GM12878 (cell line): ENCODE measurements around the gene COL26A1. TPM values are rescaled to one million over a fixed set of nuclear protein-coding genes. Genes with fewer than 3 reads are reported as not detected.

ENCODE experiments used
- ATAC-seq: fragments of 200-7000 bp; cut with Tn5 transposase; 3 replicates; pipeline ENCODE4 v1.9.1; 2020; ENCODE audit warnings: mild to moderate bottlenecking, moderate library complexity
- BruUV-seq: library from RNA; stranded (reverse); fragments of 400-500 nt; replicated peaks from 2 replicates; lab custom pipeline; 2021; lab: Mats Ljungman, UMichigan
- CTCF ChIA-PET: fragments of 300-600 bp; sonication (Branson Sonifier 250); formaldehyde crosslinking; extraction: SDS; loops from one replicate; lab custom pipeline; 2021; ENCODE audit warnings: inconsistent platforms; lab: Yijun Ruan, JAX
- POLR2A ChIA-PET: fragments of 350-600 bp; formaldehyde crosslinking; extraction: SDS; loops from one replicate; lab custom pipeline; 2021; ENCODE audit warnings: inconsistent platforms; lab: Charles Lee
- RAD21 ChIA-PET: fragments of 300-600 bp; sonication (Branson Sonifier 250); formaldehyde crosslinking; loops from one replicate; lab custom pipeline; 2023; ENCODE audit warnings: antibody characterized with exemption; ENCODE audit not compliant: unreplicated experiment; lab: Charles Lee
- SMC1A ChIA-PET: fragments of 300-600 bp; sonication (Branson Sonifier 250); formaldehyde crosslinking; loops from one replicate; lab custom pipeline; 2023; ENCODE audit not compliant: unreplicated experiment, uncharacterized antibody; lab: Charles Lee
- DNase-seq: peaks from one replicate; pipeline ENCODE4 v3.0.0-alpha.2; 2011; ENCODE audit warnings: low read depth, low spot score
- FAIRE-seq: peaks from 3 replicates; lab custom pipeline; 2011; peaks lifted over from hg19 to GRCh38; lab: Jason Lieb, UNC
- H2AFZ ChIP-seq: 2 replicates; pipeline ENCODE4 v1.6.0; 2011; ENCODE audit warnings: low read depth, low read length, control low read depth; ENCODE audit not compliant: control insufficient read depth
- H3K27ac ChIP-seq: 2 replicates; pipeline ENCODE4 v1.5.1; 2011; ENCODE audit warnings: control low read depth; ENCODE audit not compliant: control insufficient read depth, insufficient read depth
- H3K27me3 ChIP-seq, 2 experiments: replicated peaks in 1 of 2; 2 replicates each; pipeline versions ENCODE4 v1.6.0 to v1.6.1; 2011; ENCODE audit warnings: low read length in 1 of 2; ENCODE audit not compliant: control insufficient read depth in 2 of 2, insufficient read depth in 2 of 2
- H3K36me3 ChIP-seq, 2 experiments: 2 replicates each; pipeline ENCODE4 v1.5.1; 2011; ENCODE audit warnings: low read length in 1 of 2; ENCODE audit not compliant: control insufficient read depth in 2 of 2, insufficient read depth in 2 of 2
- H3K4me1 ChIP-seq: 2 replicates; pipeline ENCODE4 v1.6.1; 2011; ENCODE audit warnings: mild to moderate bottlenecking, low read length, moderate library complexity, mixed read lengths; ENCODE audit not compliant: control insufficient read depth, insufficient read depth
- H3K4me2 ChIP-seq: 2 replicates; pipeline ENCODE4 v1.6.0; 2011; ENCODE audit warnings: control low read depth; ENCODE audit not compliant: control insufficient read depth, insufficient read depth
- H3K4me3 ChIP-seq: fragments of 200-600 bp; sonication (generic); 2 replicates; pipeline ENCODE4 v1.5.1; 2016
- H3K79me2 ChIP-seq: 2 replicates; pipeline ENCODE4 v1.6.0; 2011; ENCODE audit warnings: low read length; ENCODE audit not compliant: control insufficient read depth, insufficient read depth
- H3K9ac ChIP-seq: 2 replicates; pipeline ENCODE4 v1.8.0; 2011; ENCODE audit warnings: low read length, control low read depth, mixed read lengths; ENCODE audit not compliant: control insufficient read depth, insufficient read depth
- H3K9me3 ChIP-seq: replicated peaks from 3 replicates; pipeline ENCODE4 v1.5.1; 2011; ENCODE audit warnings: mild to moderate bottlenecking, low read length; ENCODE audit not compliant: control insufficient read depth, insufficient read depth
- H4K20me1 ChIP-seq: 2 replicates; pipeline ENCODE4 v1.6.0; 2011; ENCODE audit not compliant: control insufficient read depth, insufficient read depth
- CBX3 ChIP-seq: fragments of 200-600 bp; sonication (generic); IDR thresholded peaks from 2 replicates; pipeline ENCODE4 v1.6.1; 2016; ENCODE audit warnings: low read depth, borderline replicate concordance
- CHD1 ChIP-seq: IDR thresholded peaks from 2 replicates; pipeline ENCODE4 v1.6.1; 2012; ENCODE audit warnings: low read depth, low read length, improper control_type of control experiment
- CREB1 ChIP-seq: IDR thresholded peaks from 2 replicates; pipeline ENCODE4 v1.6.1; 2012; ENCODE audit warnings: low read depth, mild to moderate bottlenecking, inconsistent platforms
- FOXM1 ChIP-seq: IDR thresholded peaks from 2 replicates; pipeline ENCODE4 v1.6.1; 2012; ENCODE audit warnings: low read depth, mild to moderate bottlenecking, inconsistent platforms, low read length, moderate library complexity
- IKZF1 ChIP-seq: fragments of 450-650 bp; conservative IDR thresholded peaks from 2 replicates; pipeline ENCODE4 v1.6.1; 2017; ENCODE audit warnings: antibody characterized with exemption, mild to moderate bottlenecking
- MYB ChIP-seq: fragments of 150-350 bp; IDR thresholded peaks from 2 replicates; pipeline ENCODE4 v1.6.1; 2014; ENCODE audit warnings: mild to moderate bottlenecking, low read depth, low read length, borderline replicate concordance
- POLR2A ChIP-seq: IDR thresholded peaks from 2 replicates; pipeline ENCODE4 v1.6.1; 2011; ENCODE audit warnings: low read depth, mild to moderate bottlenecking, low read length
- RBBP5 ChIP-seq: fragments of 200-600 bp; sonication (generic); conservative IDR thresholded peaks from 2 replicates; pipeline ENCODE4 v1.6.1; 2016
- RUNX3 ChIP-seq: IDR thresholded peaks from 2 replicates; pipeline ENCODE4 v1.6.1; 2012; ENCODE audit warnings: low read length, inconsistent platforms
- SIX5 ChIP-seq: IDR thresholded peaks from 2 replicates; pipeline ENCODE4 v1.6.1; 2011; ENCODE audit warnings: mild to moderate bottlenecking, low read depth, low read length, moderate library complexity; ENCODE audit not compliant: severe bottlenecking
- TAF1 ChIP-seq: IDR thresholded peaks from 2 replicates; pipeline ENCODE4 v1.6.1; 2011; ENCODE audit warnings: mild to moderate bottlenecking, low read depth, low read length, borderline replicate concordance
- WGBS: methylation state at CpG from one replicate; pipeline ENCODE4 v1.1.6; 2016; ENCODE audit warnings: low lambda C conversion rate; ENCODE audit not compliant: insufficient replicate concordance, insufficient coverage; ENCODE audit errors: missing lambda C conversion rate; 5-methylcytosine and 5-hydroxymethylcytosine counted together
- in situ Hi-C: fragments of 300-500 bp; cut with MboI; formaldehyde crosslinking; loops from 9 replicates; pipeline ENCODE4 v1.14.3; 2018; ENCODE audit warnings: mixed read lengths
- intact Hi-C: fragments of 100-400 bp; cut with micrococcal nuclease; formaldehyde crosslinking; loops from one replicate; pipeline ENCODE4 v1.14.2; 2022; ENCODE audit not compliant: unreplicated experiment
- polyA plus RNA-seq, 11 experiments: library from polyadenylated mRNA; depleted of rRNA in 4 of 11; unstranded in 6 of 11; stranded (reverse) in 5 of 11; fragments of >200 nt; fragmentation: Nextera tagmentation in 4 of 11; fragmentation: Illumina TruSeq in 1 of 11; extraction: Ambion mirVana in 4 of 11; extraction: Trizol in 1 of 11; gene quantifications; 1 replicate in 1 of 11; 2 replicates in 10 of 11; pipeline versions ENCODE4 v1.2.1 to v1.2.3, GENCODE V29; 2011 to 2016; ENCODE audit warnings: inconsistent platforms in 2 of 11, missing spikeins in 2 of 11, low read depth in 1 of 11
- total RNA-seq, 4 experiments: library from RNA; depleted of rRNA in 3 of 4; stranded (reverse); fragments of >200 nt in 3 of 4; fragmentation: Illumina TruSeq in 1 of 4; extraction: Trizol in 1 of 4; gene quantifications; 2 replicates each; pipeline versions ENCODE4 v1.2.1 to v1.2.3, GENCODE V29; 2013 to 2021
- TF ChIP-seq, protein P1 (sequence below): fragments of 450-650 bp; IDR thresholded peaks from 2 replicates; pipeline ENCODE4 v1.6.1; 2017; ENCODE audit warnings: mild to moderate bottlenecking
- TF ChIP-seq, protein P2 (sequence below): IDR thresholded peaks from 2 replicates; pipeline ENCODE4 v1.6.1; 2012; ENCODE audit warnings: low read depth, low read length, improper control_type of control experiment
- TF ChIP-seq, protein P3 (sequence below): IDR thresholded peaks from 2 replicates; pipeline ENCODE4 v1.6.1; 2012; ENCODE audit warnings: low read depth, low read length, improper control_type of control experiment
- TF ChIP-seq, protein P4 (sequence below): fragments of 450-650 bp; IDR thresholded peaks from 2 replicates; pipeline ENCODE4 v1.6.1; 2017; ENCODE audit warnings: borderline replicate concordance

The COL26A1 gene
- total and polyA plus RNA-seq, 10 of the 15 experiments (the other 5 are each of a cell fraction or from before 2014, with no cell fraction given) = 0.08 TPM; not detected in 9

DNA sequence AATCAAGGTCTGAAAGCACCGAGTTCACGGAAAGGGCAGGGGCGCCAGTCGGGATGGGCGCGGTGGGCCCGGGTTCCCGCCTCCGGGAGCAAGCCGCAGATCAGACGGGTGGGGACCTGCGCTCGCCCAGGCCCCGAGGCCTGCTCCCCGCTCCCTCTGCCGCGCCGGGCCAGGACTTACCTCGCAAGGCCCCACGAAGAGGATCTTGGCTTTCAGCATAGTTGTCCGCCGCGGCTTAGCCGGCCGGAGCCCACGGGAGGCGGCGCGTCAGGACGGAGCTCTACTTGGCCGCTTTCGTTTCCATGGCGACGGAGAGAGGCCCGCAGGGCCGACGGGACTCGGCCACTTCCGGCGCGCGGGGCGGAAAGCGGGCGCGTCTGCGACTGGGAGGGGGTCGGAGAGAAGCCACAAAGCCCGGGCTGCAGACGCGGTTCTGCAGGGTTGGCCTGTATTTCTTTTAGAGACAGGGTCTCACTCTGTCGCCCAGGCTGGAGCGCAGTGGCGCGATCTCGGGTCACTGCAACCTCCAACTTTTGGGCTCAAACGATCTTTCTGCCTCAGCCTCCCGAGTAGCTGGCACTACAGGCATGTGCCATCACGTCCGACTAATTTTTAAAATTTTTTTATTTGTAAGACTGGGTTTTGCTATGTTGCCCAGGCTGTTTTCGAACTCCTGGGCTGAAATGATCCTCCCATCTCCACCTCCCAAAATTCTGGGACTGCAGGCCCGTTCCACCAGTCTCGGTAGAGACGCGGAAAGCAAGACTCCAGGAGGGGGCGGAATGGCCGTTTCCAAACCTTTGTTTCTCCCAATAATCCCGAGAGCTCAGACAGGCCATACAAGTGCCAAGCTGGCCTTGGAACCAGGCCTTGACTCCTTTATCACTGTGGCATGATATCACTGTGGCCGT is 40.9 kb upstream of the COL26A1 start, which contains the start of gene IFT22:
IFT22 (minus strand) TSS at position 322 of the 911 bp plus-strand sequence; CDS start at position 219, 103 bp downstream.
- in situ Hi-C loops = no loop called here
- peak within 1 kb of the TSS; percentile 76 for H3K4me3 ChIP-seq
- TF ChIP-seq IKZF1 (peak; percentile 66), FOXM1 (no peak), CHD1 (no peak), RBBP5 (no peak), MYB (no peak), RUNX3 (peak; percentile 57; the same call in 1 of the 2 replicates), TAF1 (peak; percentile 64; the same call in 1 of the 2 replicates), POLR2A (peak; percentile 82), SIX5 (peak; percentile 27), CBX3 (no peak), CREB1 (peak; percentile 38)
- TF ChIP-seq, protein P1, sequence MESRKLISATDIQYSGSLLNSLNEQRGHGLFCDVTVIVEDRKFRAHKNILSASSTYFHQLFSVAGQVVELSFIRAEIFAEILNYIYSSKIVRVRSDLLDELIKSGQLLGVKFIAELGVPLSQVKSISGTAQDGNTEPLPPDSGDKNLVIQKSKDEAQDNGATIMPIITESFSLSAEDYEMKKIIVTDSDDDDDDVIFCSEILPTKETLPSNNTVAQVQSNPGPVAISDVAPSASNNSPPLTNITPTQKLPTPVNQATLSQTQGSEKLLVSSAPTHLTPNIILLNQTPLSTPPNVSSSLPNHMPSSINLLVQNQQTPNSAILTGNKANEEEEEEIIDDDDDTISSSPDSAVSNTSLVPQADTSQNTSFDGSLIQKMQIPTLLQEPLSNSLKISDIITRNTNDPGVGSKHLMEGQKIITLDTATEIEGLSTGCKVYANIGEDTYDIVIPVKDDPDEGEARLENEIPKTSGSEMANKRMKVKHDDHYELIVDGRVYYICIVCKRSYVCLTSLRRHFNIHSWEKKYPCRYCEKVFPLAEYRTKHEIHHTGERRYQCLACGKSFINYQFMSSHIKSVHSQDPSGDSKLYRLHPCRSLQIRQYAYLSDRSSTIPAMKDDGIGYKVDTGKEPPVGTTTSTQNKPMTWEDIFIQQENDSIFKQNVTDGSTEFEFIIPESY = no peak
- TF ChIP-seq, protein P2, sequence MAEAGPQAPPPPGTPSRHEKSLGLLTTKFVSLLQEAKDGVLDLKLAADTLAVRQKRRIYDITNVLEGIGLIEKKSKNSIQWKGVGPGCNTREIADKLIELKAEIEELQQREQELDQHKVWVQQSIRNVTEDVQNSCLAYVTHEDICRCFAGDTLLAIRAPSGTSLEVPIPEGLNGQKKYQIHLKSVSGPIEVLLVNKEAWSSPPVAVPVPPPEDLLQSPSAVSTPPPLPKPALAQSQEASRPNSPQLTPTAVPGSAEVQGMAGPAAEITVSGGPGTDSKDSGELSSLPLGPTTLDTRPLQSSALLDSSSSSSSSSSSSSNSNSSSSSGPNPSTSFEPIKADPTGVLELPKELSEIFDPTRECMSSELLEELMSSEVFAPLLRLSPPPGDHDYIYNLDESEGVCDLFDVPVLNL = peak; percentile 63
- TF ChIP-seq, protein P3, sequence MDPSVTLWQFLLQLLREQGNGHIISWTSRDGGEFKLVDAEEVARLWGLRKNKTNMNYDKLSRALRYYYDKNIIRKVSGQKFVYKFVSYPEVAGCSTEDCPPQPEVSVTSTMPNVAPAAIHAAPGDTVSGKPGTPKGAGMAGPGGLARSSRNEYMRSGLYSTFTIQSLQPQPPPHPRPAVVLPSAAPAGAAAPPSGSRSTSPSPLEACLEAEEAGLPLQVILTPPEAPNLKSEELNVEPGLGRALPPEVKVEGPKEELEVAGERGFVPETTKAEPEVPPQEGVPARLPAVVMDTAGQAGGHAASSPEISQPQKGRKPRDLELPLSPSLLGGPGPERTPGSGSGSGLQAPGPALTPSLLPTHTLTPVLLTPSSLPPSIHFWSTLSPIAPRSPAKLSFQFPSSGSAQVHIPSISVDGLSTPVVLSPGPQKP = peak; percentile 84
- TF ChIP-seq, protein P4, sequence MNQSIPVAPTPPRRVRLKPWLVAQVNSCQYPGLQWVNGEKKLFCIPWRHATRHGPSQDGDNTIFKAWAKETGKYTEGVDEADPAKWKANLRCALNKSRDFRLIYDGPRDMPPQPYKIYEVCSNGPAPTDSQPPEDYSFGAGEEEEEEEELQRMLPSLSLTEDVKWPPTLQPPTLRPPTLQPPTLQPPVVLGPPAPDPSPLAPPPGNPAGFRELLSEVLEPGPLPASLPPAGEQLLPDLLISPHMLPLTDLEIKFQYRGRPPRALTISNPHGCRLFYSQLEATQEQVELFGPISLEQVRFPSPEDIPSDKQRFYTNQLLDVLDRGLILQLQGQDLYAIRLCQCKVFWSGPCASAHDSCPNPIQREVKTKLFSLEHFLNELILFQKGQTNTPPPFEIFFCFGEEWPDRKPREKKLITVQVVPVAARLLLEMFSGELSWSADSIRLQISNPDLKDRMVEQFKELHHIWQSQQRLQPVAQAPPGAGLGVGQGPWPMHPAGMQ = no peak

More for the DNA sequence above, 40.9 kb upstream of the COL26A1 start, which contains the start of gene IFT22:
- ATAC-seq (peak; percentile 100), DNase-seq (peak; percentile 36), FAIRE-seq (peak; percentile 71)
- Histone ChIP-seq H3K36me3 (no peaks in the 10 kb centered on the region), H3K79me2 (no peaks in the 10 kb centered on the region; the same call in 1 of the 2 replicates), H3K27me3 (no peaks in the 10 kb centered on the region), H3K9ac (peak within 1 kb of the TSS; percentile 40), H3K4me2 (peak within 1 kb of the TSS; percentile 74), H2AFZ (peak within 1 kb of the TSS; percentile 96), H3K27ac (peak within 1 kb of the TSS; percentile 33), H4K20me1 (no peaks in the 10 kb centered on the region), H3K9me3 (no peaks in the 10 kb centered on the region), H3K4me1 (no peaks in the 10 kb centered on the region)
- SMC1A ChIA-PET = interaction anchor here (1.0 kb wide), 1 partner anchor 148 kb away, joined by 3 read pairs; no protein-coding TSS in a partner anchor
- 3% methylated on average over 69 of the region's 69 CpGs for WGBS
- intact Hi-C loops = no loop called here
- RAD21 ChIA-PET = interaction anchor here (0.6 to 1.3 kb wide), 4 partner anchors 32 to 971 kb away, joined by 3 to 4 read pairs (median 3); no protein-coding TSS in a partner anchor
- BruUV-seq = TSS peak; percentile 97
- CTCF ChIA-PET = interaction anchor here (0.6 to 1.7 kb wide), 11 partner anchors 9 to 876 kb away, joined by 3 to 10 read pairs (median 3); partner anchors contain the start of genes PLOD3, TRIM56 and ZNHIT1
- POLR2A ChIA-PET = interaction anchor here (0.6 to 1.0 kb wide), 5 partner anchors 10 to 1883 kb away, joined by 3 to 4 read pairs (median 3); partner anchors contain the start of genes CPSF4, PLOD3, PTCD1 and ZNHIT1
